GM21528 (cell line): ENCODE results near the gene LHFPL4.
"Not testable (repeated sequence)": the region's sequence is repeated elsewhere in the genome, so short reads cannot be mapped to it uniquely, and the experiment has no call there.

Experiments
- ATAC-seq: cut with Tn5 transposase; IDR thresholded peaks from one replicate; pipeline ENCODE4 v1.9.1; 2021; ENCODE audit warnings: mild to moderate bottlenecking, moderate library complexity; ENCODE audit not compliant: unreplicated experiment, low FRiP score

LHFPL4 gene

GRCh38 chr3:9553021-9553947 is at the start of gene LHFPL4:
LHFPL4 (minus strand) TSS chr3:9553822; CDS start chr3:9552679, 1,143 bp downstream.
- ATAC-seq: no peak

- no peak for ATAC-seq
These were observed 49.0 kb upstream of the LHFPL4 start for GRCh38 chr3:9602620-9603019.

- not testable (repeated sequence) for ATAC-seq
These were observed 47.5 kb upstream of the LHFPL4 start for GRCh38 chr3:9601006-9601581.

GRCh38 chr3:9600597-9600996 is 47.0 kb upstream of the LHFPL4 start:
- no peak for ATAC-seq

GRCh38 chr3:9598783-9599387 is 45.3 kb upstream of the LHFPL4 start:
- ATAC-seq: no peak

- no peak for ATAC-seq
These were observed 42.3 kb upstream of the LHFPL4 start for GRCh38 chr3:9595877-9596276.

GRCh38 chr3:9591781-9592180 is 38.2 kb upstream of the LHFPL4 start:
- not testable (repeated sequence) for ATAC-seq

- ATAC-seq: no peak
These were observed 36.7 kb upstream of the LHFPL4 start for GRCh38 chr3:9590282-9590791.

- no peak for ATAC-seq
These were observed 30.2 kb upstream of the LHFPL4 start for GRCh38 chr3:9583792-9584191.

GRCh38 chr3:9583371-9583770 is 29.7 kb upstream of the LHFPL4 start:
- ATAC-seq: no peak

GRCh38 chr3:9582332-9582731 is 28.7 kb upstream of the LHFPL4 start:
- ATAC-seq: no peak

GRCh38 chr3:9581742-9582141 is 28.1 kb upstream of the LHFPL4 start:
- ATAC-seq: no peak

- no peak for ATAC-seq
These were observed 15.4 kb upstream of the LHFPL4 start for GRCh38 chr3:9569054-9569453.

- no peak for ATAC-seq
These were observed 11.7 kb upstream of the LHFPL4 start for GRCh38 chr3:9565316-9565715.

GRCh38 chr3:9563851-9564250 is 10.2 kb upstream of the LHFPL4 start:
- ATAC-seq: no peak

- not testable (repeated sequence) for ATAC-seq
These were observed 6.4 kb upstream of the LHFPL4 start for GRCh38 chr3:9560056-9560455.

- ATAC-seq: no peak
These were observed 409 bp upstream of the LHFPL4 start for GRCh38 chr3:9553948-9554513.

- ATAC-seq: no peak
These were observed 1.2 kb downstream of the LHFPL4 start for GRCh38 chr3:9552252-9552999.

GRCh38 chr3:9550999-9551398 is 2.6 kb downstream of the LHFPL4 start:
- no peak for ATAC-seq

GRCh38 chr3:9549600-9549999 is 4.0 kb downstream of the LHFPL4 start:
- no peak for ATAC-seq
